HCT116 (cell line): ENCODE data around the gene HAND2. TPM values are rescaled to one million over a fixed set of nuclear protein-coding genes. Genes with fewer than 3 reads are reported as not detected.

Experiments
- ATAC-seq: fragments of 200-7000 bp; cut with Tn5 transposase; 2 replicates; pipeline ENCODE4 v1.9.1; 2020; ENCODE audit warnings: mild to moderate bottlenecking, moderate library complexity
- BruUV-seq: library from RNA; stranded (reverse); fragments of 400-500 nt; replicated peaks from 2 replicates; lab custom pipeline; 2021; lab: Mats Ljungman, UMichigan
- CTCF ChIA-PET: fragments of 300-600 bp; sonication (Branson Sonifier 250); formaldehyde crosslinking; loops from one replicate; lab custom pipeline; 2021; ENCODE audit warnings: antibody characterized with exemption; lab: Charles Lee
- POLR2A ChIA-PET: fragments of 300-600, 350-600 bp; sonication (Branson Sonifier 250); formaldehyde crosslinking; loops from one replicate; lab custom pipeline; 2021; ENCODE audit warnings: antibody characterized with exemption; lab: Charles Lee
- RAD21 ChIA-PET, 2 experiments: fragments of 300-600 bp; sonication (Branson Sonifier 250); formaldehyde crosslinking; loops; one replicate each; lab custom pipeline; 2023; ENCODE audit warnings: low total read pairs in 2 of 2; ENCODE audit not compliant: uncharacterized antibody in 2 of 2, unreplicated experiment in 2 of 2, low non-redundant PET in 1 of 2; lab: Charles Lee
- DNase-seq: peaks from one replicate; pipeline ENCODE4 v3.0.0-alpha.2; 2010; ENCODE audit warnings: low read depth, low spot score
- H2AFZ ChIP-seq: fragments of 200-600 bp; shearing (Covaris generic), sonication (generic); 2 replicates; pipeline ENCODE4 v1.6.1; 2017; ENCODE audit warnings: low read depth, mixed run types, mixed read lengths, antibody characterized with exemption, low read length; ENCODE audit not compliant: poor library complexity, severe bottlenecking
- H3K27ac ChIP-seq: 2 replicates; pipeline ENCODE4 v1.5.1; 2012; ENCODE audit warnings: low read depth, low read length
- H3K27me3 ChIP-seq: fragments of 200-600 bp; sonication (generic); 2 replicates; pipeline ENCODE4 v1.6.1; 2016; ENCODE audit warnings: mixed run types, low read length, mixed read lengths; ENCODE audit not compliant: insufficient read depth
- H3K36me3 ChIP-seq, 2 experiments: fragments of 200-500 bp in 1 of 2; fragments of 200-600 bp in 1 of 2; sonication (Bioruptor generic) in 1 of 2; sonication (generic) in 1 of 2; 2 replicates each; pipeline versions ENCODE4 v1.5.1 to v1.6.1; 2014 to 2016; ENCODE audit warnings: low read length in 2 of 2, inconsistent platforms in 1 of 2, mixed read lengths in 1 of 2, mixed run types in 1 of 2; ENCODE audit not compliant: insufficient read depth in 2 of 2, control insufficient read depth in 1 of 2
- H3K4me1 ChIP-seq, 2 experiments: fragments of 200-600 bp in 1 of 2; sonication (generic) in 1 of 2; 2 replicates each; pipeline versions ENCODE4 v1.5.1 to v1.6.1; 2012 to 2017; ENCODE audit warnings: low read length in 2 of 2, inconsistent platforms in 1 of 2, mild to moderate bottlenecking in 1 of 2, mixed read lengths in 1 of 2, mixed run types in 1 of 2, moderate library complexity in 1 of 2; ENCODE audit not compliant: insufficient read depth in 2 of 2, control insufficient read depth in 1 of 2
- H3K4me2 ChIP-seq: fragments of 200-600 bp; sonication (generic); 2 replicates; pipeline ENCODE4 v1.6.1; 2017; ENCODE audit warnings: mixed run types, low read length, mixed read lengths
- H3K4me3 ChIP-seq, 2 experiments: fragments of 200-600 bp in 1 of 2; sonication (generic) in 1 of 2; replicated peaks in 1 of 2; 2 replicates each; pipeline ENCODE4 v1.5.1; 2011 to 2016; ENCODE audit warnings: low read length in 2 of 2, control low read depth in 1 of 2, low read depth in 1 of 2, mild to moderate bottlenecking in 1 of 2, mixed read lengths in 1 of 2, mixed run types in 1 of 2
- H3K79me2 ChIP-seq: fragments of 200-600 bp; sonication (generic); 2 replicates; pipeline ENCODE4 v1.6.1; 2017; ENCODE audit warnings: mild to moderate bottlenecking, mixed run types, low read length, moderate library complexity, mixed read lengths; ENCODE audit not compliant: insufficient read depth
- H3K9ac ChIP-seq: fragments of 200-600 bp; sonication (generic); 2 replicates; pipeline ENCODE4 v1.6.1; 2016; ENCODE audit warnings: low read length, mixed read lengths
- H3K9me2 ChIP-seq: fragments of 200-600 bp; sonication (generic), shearing (Covaris generic); 2 replicates; pipeline ENCODE4 v1.6.1; 2017; ENCODE audit warnings: mixed run types, mild to moderate bottlenecking, moderate library complexity; ENCODE audit not compliant: insufficient read depth
- H3K9me3 ChIP-seq, 2 experiments: fragments of 200-500 bp in 1 of 2; fragments of 200-600 bp in 1 of 2; sonication (Bioruptor generic) in 1 of 2; sonication (generic) in 1 of 2; 2 replicates each; pipeline ENCODE4 v1.6.1; 2014 to 2017; ENCODE audit warnings: low read length in 2 of 2, mixed read lengths in 2 of 2, inconsistent platforms in 1 of 2, low read depth in 1 of 2, mild to moderate bottlenecking in 1 of 2, mixed run types in 1 of 2, moderate library complexity in 1 of 2; ENCODE audit not compliant: control insufficient read depth in 1 of 2, insufficient read depth in 1 of 2
- H4K20me1 ChIP-seq: fragments of 200-600 bp; sonication (generic), shearing (Covaris generic); 2 replicates; pipeline ENCODE4 v1.6.1; 2017; ENCODE audit warnings: mixed run types, mild to moderate bottlenecking, moderate library complexity; ENCODE audit not compliant: insufficient read depth
- CEBPB ChIP-seq: IDR thresholded peaks from 2 replicates; pipeline ENCODE4 v1.6.1; 2012; ENCODE audit warnings: low read depth
- ELF1 ChIP-seq: IDR thresholded peaks from 2 replicates; pipeline ENCODE4 v1.6.1; 2012; ENCODE audit warnings: low read depth, borderline replicate concordance
- POLR2A ChIP-seq: IDR thresholded peaks from 2 replicates; pipeline ENCODE4 v1.7.0; 2011; ENCODE audit warnings: borderline replicate concordance; ENCODE audit not compliant: insufficient read depth, insufficient read length; ENCODE audit errors: extremely low read depth
- REST ChIP-seq: IDR thresholded peaks from 2 replicates; pipeline ENCODE4 v1.6.1; 2012; ENCODE audit warnings: low read depth
- SIN3A ChIP-seq: IDR thresholded peaks from 2 replicates; pipeline ENCODE4 v1.6.1; 2012; ENCODE audit warnings: low read depth
- SP1 ChIP-seq: IDR thresholded peaks from 2 replicates; pipeline ENCODE4 v1.6.1; 2012; ENCODE audit warnings: low read depth
- SRF ChIP-seq: IDR thresholded peaks from 2 replicates; pipeline ENCODE4 v1.6.1; 2012; ENCODE audit warnings: low read depth
- intact Hi-C: fragments of 100-400 bp; cut with micrococcal nuclease; formaldehyde crosslinking; loops from 2 replicates; pipeline ENCODE4 v1.10.0; 2022
- total RNA-seq: library from RNA; stranded (reverse); gene quantifications from one replicate; pipeline ENCODE4 v1.2.1, GENCODE V29; 2021; ENCODE audit not compliant: unreplicated experiment

The HAND2 gene
- total RNA-seq, 1 experiment from 2014 or later: not detected

GRCh38 chr4:173517781-173518424, 12.1 kb downstream of the HAND2 start:
- Histone ChIP-seq H3K36me3 (no peaks in the 10 kb centered on the region), H3K9ac (no peak overlapping the region), H3K4me1 (no peaks in the 10 kb centered on the region), H2AFZ (no peak overlapping the region), H3K4me3 (no peak overlapping the region), H3K9me2 (no peaks in the 10 kb centered on the region), H3K79me2 (no peaks in the 10 kb centered on the region), H3K4me2 (no peak overlapping the region), H3K27ac (no peak overlapping the region), H3K27me3 (peaks cover 22% of the 10 kb centered on the region; the same call in 1 of the 2 replicates), H4K20me1 (no peaks in the 10 kb centered on the region), H3K9me3 (no peaks in the 10 kb centered on the region)
- ChIA-PET RAD21 (no interaction called here), CTCF (no interaction called here), POLR2A (no interaction called here)
- DNase-seq (no peak), ATAC-seq (no peak)
- BruUV-seq: no TSS peak
- intact Hi-C loops: no loop called here
- TF ChIP-seq REST (no peak), ELF1 (no peak), SP1 (no peak), POLR2A (no peak), CEBPB (no peak), SIN3A (no peak), SRF (no peak)
